SH-SY5Y (cell line): ENCODE measurements around the gene AGO3.

ENCODE experiments used
- GATA2 ChIP-seq: IDR thresholded peaks from 2 replicates; pipeline ENCODE4 v1.6.1; 2011; ENCODE audit warnings: mild to moderate bottlenecking, low read depth, low read length
- GATA3 ChIP-seq: IDR thresholded peaks from 2 replicates; pipeline ENCODE4 v1.6.1; 2011; ENCODE audit warnings: low read depth, mild to moderate bottlenecking, low read length, moderate library complexity

- no peak for TF ChIP-seq GATA2
- no peak for TF ChIP-seq GATA3
Observed at GRCh38 chr1:36067871-36068270, 137.0 kb downstream of the AGO3 start.
